Gastroesophageal sphincter (tissue), 4 donors: ENCODE measurements around the gene FAR2. TPM values are rescaled to one million over a fixed set of nuclear protein-coding genes. Genes with fewer than 3 reads are reported as not detected.

Experiments
- ATAC-seq: fragments of 150-250 bp; one replicate; pipeline ENCODE4 v1.9.1; 2016; ENCODE audit warnings: mild to moderate bottlenecking, moderate library complexity
- H3K27ac ChIP-seq, 4 donors: fragments of 200-600 bp; sonication (generic) in 3 of 4; 1 replicate in 3 of 4; 2 replicates in 1 of 4; pipeline ENCODE4 v1.5.1; 2016 to 2019
- H3K27me3 ChIP-seq: fragments of 200-600 bp; sonication (generic); one replicate; pipeline ENCODE4 v1.5.1; 2019
- H3K36me3 ChIP-seq, 2 donors: fragments of 200-600 bp; sonication (generic); one replicate each; pipeline ENCODE4 v1.5.1; 2019; ENCODE audit warnings: control low read depth in 1 of 2
- H3K4me1 ChIP-seq, 3 donors: fragments of 200-600 bp; sonication (generic); 1 replicate in 2 of 3; 2 replicates in 1 of 3; pipeline ENCODE4 v1.5.1; 2016 to 2019; ENCODE audit warnings: control low read depth in 2 of 3
- H3K4me3 ChIP-seq, 2 donors: fragments of 200-600 bp; sonication (generic); one replicate each; pipeline ENCODE4 v1.5.1; 2019; ENCODE audit warnings: mild to moderate bottlenecking in 1 of 2, moderate library complexity in 1 of 2
- H3K9me3 ChIP-seq, 3 donors: fragments of 200-600 bp; sonication (generic); one replicate each; pipeline ENCODE4 v1.5.1; 2017 to 2019; ENCODE audit warnings: control low read depth in 2 of 3
- CTCF ChIP-seq, 4 experiments: fragments of 200-600 bp in 2 of 4; fragments of 450-650 bp in 2 of 4; sonication (generic) in 1 of 4; IDR thresholded peaks; one replicate each; pipeline ENCODE4 v1.5.1; 2017 to 2019; ENCODE audit warnings: antibody characterized with exemption in 4 of 4, mild to moderate bottlenecking in 2 of 4, moderate library complexity in 2 of 4
- EP300 ChIP-seq: sonication (generic); formaldehyde crosslinking; IDR thresholded peaks from one replicate; pipeline ENCODE4 v1.6.1; 2017; ENCODE audit warnings: antibody characterized with exemption, mild to moderate bottlenecking
- POLR2A ChIP-seq, 2 donors: fragments of 450-650 bp; IDR thresholded peaks; one replicate each; pipeline ENCODE4 v1.6.1; 2017; ENCODE audit warnings: antibody characterized with exemption in 2 of 2, mild to moderate bottlenecking in 2 of 2, moderate library complexity in 1 of 2
- POLR2AphosphoS5 ChIP-seq: sonication (generic); formaldehyde crosslinking; IDR thresholded peaks from one replicate; pipeline ENCODE4 v1.6.1; 2017; ENCODE audit warnings: antibody characterized with exemption
- WGBS, 2 donors: methylation state at CpG; one replicate each; pipeline ENCODE4 v1.1.5; 2018; ENCODE audit warnings: low coverage in 1 of 2; 5-methylcytosine and 5-hydroxymethylcytosine counted together
- total RNA-seq, 4 donors: library from RNA; depleted of rRNA; stranded (reverse); fragments of >200 nt; gene quantifications; one replicate each; pipeline ENCODE4 v1.1.0, GENCODE V29; 2016

Gene FAR2
- total RNA-seq, 4 donors from 2014 or later, result 8.8 to 15.8 (median 11.9) TPM

GRCh38 chr12:29306266-29306665 is 157.2 kb downstream of the FAR2 start:
- TF ChIP-seq POLR2AphosphoS5, result no peak
- no peak for TF ChIP-seq POLR2A (IDR thresholded peaks at IDR 0.05)
- TF ChIP-seq CTCF (IDR thresholded peaks at IDR 0.05), result no peak
- TF ChIP-seq EP300, result no peak
- ATAC-seq, result no peak
- Histone ChIP-seq H3K27ac (no peak overlapping the region), H3K4me3 (no peak overlapping the region), H3K9me3 (no peaks in the 10 kb centered on the region), H3K4me1 (no peaks in the 10 kb centered on the region), H3K27me3 (no peaks in the 10 kb centered on the region), H3K36me3 (peaks cover 0 to 10% of the 10 kb centered on the region in 2 donors)
- WGBS, 2 donors, result 44 to 90% methylated on average over 2 of the region's 2 CpGs

- Histone ChIP-seq H3K4me3 (no peak overlapping the region), H3K36me3 (peaks cover 0 to 10% of the 10 kb centered on the region in 2 donors), H3K9me3 (no peaks in the 10 kb centered on the region), H3K27ac (no peak overlapping the region), H3K27me3 (no peaks in the 10 kb centered on the region), H3K4me1 (no peaks in the 10 kb centered on the region)
- no peak for TF ChIP-seq POLR2AphosphoS5
- no peak for TF ChIP-seq POLR2A (IDR thresholded peaks at IDR 0.05)
- no peak for TF ChIP-seq EP300
- no peak for TF ChIP-seq CTCF (IDR thresholded peaks at IDR 0.05)
- 77 to 80% methylated on average over 2 of the region's 2 CpGs for WGBS, 2 donors
- no peak for ATAC-seq
These were observed 157.6 kb downstream of the FAR2 start for GRCh38 chr12:29306682-29307081.

- no peaks in the 10 kb centered on the region for H3K4me1 ChIP-seq
- H3K27ac ChIP-seq, result no peak overlapping the region
- peak in 1 of 4 experiments; percentile 18 for TF ChIP-seq CTCF (IDR thresholded peaks at IDR 0.05)
- TF ChIP-seq EP300, result no peak
- no peak for TF ChIP-seq POLR2A (IDR thresholded peaks at IDR 0.05)
- H3K27me3 ChIP-seq, result no peaks in the 10 kb centered on the region
- H3K9me3 ChIP-seq, result no peaks in the 10 kb centered on the region
- H3K36me3 ChIP-seq, result peaks cover 0 to 20% of the 10 kb centered on the region in 2 donors
- WGBS, 2 donors, result 51 to 88% methylated on average over 3 to 4 of the region's 4 CpGs
- H3K4me3 ChIP-seq, result no peak overlapping the region
- no peak for ATAC-seq
These were observed 160.3 kb downstream of the FAR2 start for GRCh38 chr12:29309320-29309902.

- 96 to 100% methylated on average over 2 to 4 of the region's 4 CpGs for WGBS, 2 donors
- TF ChIP-seq EP300 (no peak), POLR2AphosphoS5 (no peak), CTCF (IDR thresholded peaks at IDR 0.05) (no peak), POLR2A (IDR thresholded peaks at IDR 0.05) (no peak)
- H3K9me3 ChIP-seq, result no peaks in the 10 kb centered on the region
These were observed 161.8 kb downstream of the FAR2 start for GRCh38 chr12:29310899-29311298.

GRCh38 chr12:29314416-29314815 is 165.3 kb downstream of the FAR2 start:
- peaks cover 0 to 10% of the 10 kb centered on the region in 2 donors for H3K36me3 ChIP-seq
- peaks cover 0 to 17% (median 4%) of the 10 kb centered on the region in 3 donors for H3K4me1 ChIP-seq
- no peaks in the 10 kb centered on the region for H3K9me3 ChIP-seq
- no peak overlapping the region for H3K4me3 ChIP-seq
- ATAC-seq, result no peak
- no peaks in the 10 kb centered on the region for H3K27me3 ChIP-seq
- 9 to 19% methylated on average over 2 of the region's 2 CpGs for WGBS, 2 donors
- H3K27ac ChIP-seq, result no peak overlapping the region
- no peak for TF ChIP-seq CTCF (IDR thresholded peaks at IDR 0.05)
- TF ChIP-seq POLR2A (IDR thresholded peaks at IDR 0.05), result no peak
- TF ChIP-seq EP300, result no peak
- no peak for TF ChIP-seq POLR2AphosphoS5

More at GRCh38 chr12:29310899-29311298, 161.8 kb downstream of the FAR2 start:
- Histone ChIP-seq H3K36me3 (peaks cover 0 to 20% of the 10 kb centered on the region in 2 donors), H3K4me3 (no peak overlapping the region), H3K27me3 (no peaks in the 10 kb centered on the region), H3K27ac (no peak overlapping the region), H3K4me1 (no peaks in the 10 kb centered on the region)
- no peak for ATAC-seq
